Gastroesophageal sphincter (tissue), 3 donors: ENCODE data around the gene CXXC5.

ENCODE experiments used
- EP300 ChIP-seq: sonication (generic); formaldehyde crosslinking; IDR thresholded peaks from one replicate; pipeline ENCODE4 v1.6.1; 2017; ENCODE audit warnings: antibody characterized with exemption, mild to moderate bottlenecking
- POLR2A ChIP-seq, 2 donors: fragments of 450-650 bp; IDR thresholded peaks; one replicate each; pipeline ENCODE4 v1.6.1; 2017; ENCODE audit warnings: antibody characterized with exemption in 2 of 2, mild to moderate bottlenecking in 2 of 2, moderate library complexity in 1 of 2
- POLR2AphosphoS5 ChIP-seq: sonication (generic); formaldehyde crosslinking; IDR thresholded peaks from one replicate; pipeline ENCODE4 v1.6.1; 2017; ENCODE audit warnings: antibody characterized with exemption
- TF ChIP-seq, protein P1 (sequence below), 4 experiments: fragments of 200-600 bp in 2 of 4; fragments of 450-650 bp in 2 of 4; sonication (generic) in 1 of 4; IDR thresholded peaks; one replicate each; pipeline ENCODE4 v1.5.1; 2017 to 2019; ENCODE audit warnings: antibody characterized with exemption in 4 of 4, mild to moderate bottlenecking in 2 of 4, moderate library complexity in 2 of 4

DNA sequence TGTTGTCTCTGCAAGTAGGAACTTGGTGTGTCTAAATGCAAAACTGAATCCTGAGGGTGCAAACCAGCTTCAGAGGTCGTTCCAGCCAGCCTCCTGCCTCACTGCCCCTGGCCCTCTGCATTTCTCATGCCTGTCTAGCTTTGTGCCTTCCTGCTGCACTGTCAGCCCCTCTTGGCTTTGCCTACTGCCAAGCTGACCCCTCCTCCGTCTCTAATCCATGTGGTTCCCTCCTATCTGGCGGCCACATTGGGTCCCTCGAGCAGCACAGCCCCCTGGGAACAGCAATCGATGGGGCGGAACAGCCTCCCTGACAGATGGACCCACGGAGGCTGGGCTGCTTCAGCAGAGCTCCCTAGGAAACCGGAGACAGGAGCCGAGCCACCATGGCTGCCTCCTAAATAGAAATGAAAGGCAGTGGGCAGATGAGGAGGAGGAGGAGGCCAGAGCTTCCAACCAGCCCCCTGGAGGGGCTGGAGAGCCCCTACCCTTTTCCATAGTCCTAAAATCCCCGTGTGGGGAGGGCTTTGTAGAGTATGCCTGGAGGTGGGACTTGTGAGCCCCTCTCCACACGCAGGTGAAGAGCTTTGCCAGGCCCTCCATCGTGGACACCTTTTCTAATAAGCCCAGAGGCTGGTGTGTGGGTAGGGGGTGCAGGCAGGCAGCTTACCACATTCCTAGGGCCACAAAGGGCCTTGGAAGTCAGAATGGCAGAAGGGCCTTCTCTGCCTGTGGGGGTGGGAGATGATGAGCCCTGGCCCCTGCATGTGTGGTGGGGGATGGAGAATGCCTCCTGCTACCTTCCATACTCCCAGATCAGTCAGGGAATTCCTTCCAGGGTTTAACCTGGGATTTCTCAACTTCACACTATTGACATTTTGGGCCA lies 9.2 kb upstream of the CXXC5 start:
- TF ChIP-seq POLR2A (IDR thresholded peaks at IDR 0.05) (no peak), POLR2AphosphoS5 (no peak), EP300 (no peak)
- TF ChIP-seq, protein P1, sequence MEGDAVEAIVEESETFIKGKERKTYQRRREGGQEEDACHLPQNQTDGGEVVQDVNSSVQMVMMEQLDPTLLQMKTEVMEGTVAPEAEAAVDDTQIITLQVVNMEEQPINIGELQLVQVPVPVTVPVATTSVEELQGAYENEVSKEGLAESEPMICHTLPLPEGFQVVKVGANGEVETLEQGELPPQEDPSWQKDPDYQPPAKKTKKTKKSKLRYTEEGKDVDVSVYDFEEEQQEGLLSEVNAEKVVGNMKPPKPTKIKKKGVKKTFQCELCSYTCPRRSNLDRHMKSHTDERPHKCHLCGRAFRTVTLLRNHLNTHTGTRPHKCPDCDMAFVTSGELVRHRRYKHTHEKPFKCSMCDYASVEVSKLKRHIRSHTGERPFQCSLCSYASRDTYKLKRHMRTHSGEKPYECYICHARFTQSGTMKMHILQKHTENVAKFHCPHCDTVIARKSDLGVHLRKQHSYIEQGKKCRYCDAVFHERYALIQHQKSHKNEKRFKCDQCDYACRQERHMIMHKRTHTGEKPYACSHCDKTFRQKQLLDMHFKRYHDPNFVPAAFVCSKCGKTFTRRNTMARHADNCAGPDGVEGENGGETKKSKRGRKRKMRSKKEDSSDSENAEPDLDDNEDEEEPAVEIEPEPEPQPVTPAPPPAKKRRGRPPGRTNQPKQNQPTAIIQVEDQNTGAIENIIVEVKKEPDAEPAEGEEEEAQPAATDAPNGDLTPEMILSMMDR (IDR thresholded peaks at IDR 0.05) = no peak
